ENCODE results near the gene IFT27. TPM values are rescaled to one million over a fixed set of nuclear protein-coding genes. Genes with fewer than 3 reads are reported as not detected.

The IFT27 gene
- total and polyA plus RNA-seq, 2 of the 4 experiments (the other 2 are of a cell fraction), result 14.5 to 26.9 TPM

DNA sequence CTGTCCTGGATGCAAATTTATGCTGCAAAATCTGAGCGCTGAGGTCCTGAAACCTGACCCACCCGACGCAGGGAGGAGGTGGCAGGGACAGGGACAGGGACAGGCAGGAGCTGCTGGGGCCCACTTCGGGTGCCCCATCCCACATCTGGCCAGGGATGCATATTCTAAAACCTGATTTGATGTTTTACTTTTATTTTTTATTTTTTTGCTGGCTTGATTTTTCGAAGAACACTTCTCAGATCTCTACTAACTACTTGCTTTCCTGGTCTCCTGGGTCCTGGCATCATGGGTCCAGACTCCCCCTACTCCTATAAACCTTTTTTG, 41.6 kb upstream of the IFT27 start:
- no CpG with 5 or more reads among the region's 5 CpGs for WGBS, 2 experiments (ENCODE audit: extremely low coverage in 2 of 2, insufficient read length in 1 of 2)
- no peak overlapping the region for H3K23ac ChIP-seq (ENCODE audit: low read depth, low read length)
- TF ChIP-seq, protein P1, sequence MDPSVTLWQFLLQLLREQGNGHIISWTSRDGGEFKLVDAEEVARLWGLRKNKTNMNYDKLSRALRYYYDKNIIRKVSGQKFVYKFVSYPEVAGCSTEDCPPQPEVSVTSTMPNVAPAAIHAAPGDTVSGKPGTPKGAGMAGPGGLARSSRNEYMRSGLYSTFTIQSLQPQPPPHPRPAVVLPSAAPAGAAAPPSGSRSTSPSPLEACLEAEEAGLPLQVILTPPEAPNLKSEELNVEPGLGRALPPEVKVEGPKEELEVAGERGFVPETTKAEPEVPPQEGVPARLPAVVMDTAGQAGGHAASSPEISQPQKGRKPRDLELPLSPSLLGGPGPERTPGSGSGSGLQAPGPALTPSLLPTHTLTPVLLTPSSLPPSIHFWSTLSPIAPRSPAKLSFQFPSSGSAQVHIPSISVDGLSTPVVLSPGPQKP (IDR thresholded peaks at IDR 0.05; ENCODE audit: borderline replicate concordance, low read depth, low read length), result no peak
- TF ChIP-seq RFX5 (IDR thresholded peaks at IDR 0.05; ENCODE audit: low read depth, low read length), result no peak
- TF ChIP-seq, protein P2, sequence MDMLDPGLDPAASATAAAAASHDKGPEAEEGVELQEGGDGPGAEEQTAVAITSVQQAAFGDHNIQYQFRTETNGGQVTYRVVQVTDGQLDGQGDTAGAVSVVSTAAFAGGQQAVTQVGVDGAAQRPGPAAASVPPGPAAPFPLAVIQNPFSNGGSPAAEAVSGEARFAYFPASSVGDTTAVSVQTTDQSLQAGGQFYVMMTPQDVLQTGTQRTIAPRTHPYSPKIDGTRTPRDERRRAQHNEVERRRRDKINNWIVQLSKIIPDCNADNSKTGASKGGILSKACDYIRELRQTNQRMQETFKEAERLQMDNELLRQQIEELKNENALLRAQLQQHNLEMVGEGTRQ (IDR thresholded peaks at IDR 0.05; ENCODE audit: low read depth, low read length), result no peak
- no peak for TF ChIP-seq MXI1 (IDR thresholded peaks at IDR 0.05; ENCODE audit: borderline replicate concordance, low read depth, low read length)
- TF ChIP-seq FOS (IDR thresholded peaks at IDR 0.05; ENCODE audit: low read depth, low read length), result no peak
- TF ChIP-seq SMC3 (IDR thresholded peaks at IDR 0.05; ENCODE audit: low read depth, low read length), result no peak
- TF ChIP-seq CEBPB (IDR thresholded peaks at IDR 0.05; ENCODE audit: low read depth, low read length), result no peak
- TF ChIP-seq MAFK (IDR thresholded peaks at IDR 0.05; ENCODE audit: low read depth, low read length), result no peak
- no peak for TF ChIP-seq RCOR1 (IDR thresholded peaks at IDR 0.05; ENCODE audit: insufficient replicate concordance, low read length)
- ATAC-seq (ENCODE audit: low read depth), result no peak
- no peak overlapping the region for H3K56ac ChIP-seq (ENCODE audit: extremely low read depth, insufficient read depth, low read length)
- H2BK5ac ChIP-seq (ENCODE audit: low read depth, low read length, poor library complexity, severe bottlenecking), result no peak overlapping the region
- H3K9me1 ChIP-seq (ENCODE audit: insufficient read depth, low read length), result no peaks in the 10 kb centered on the region
- no peak overlapping the region for H3K18ac ChIP-seq (ENCODE audit: low read depth, low read length)
- no peaks in the 10 kb centered on the region for H3K36me3 ChIP-seq (ENCODE audit: control insufficient read depth, insufficient read depth, low read length)
- H3K27me3 ChIP-seq (ENCODE audit: control insufficient read depth, insufficient read depth, low read length), result peaks cover 85% of the 10 kb centered on the region
- no peak overlapping the region for H3K4me2 ChIP-seq (ENCODE audit: low read depth, low read length)
- no peak overlapping the region for H4K8ac ChIP-seq (ENCODE audit: low read depth in 2 of 2, low read length in 2 of 2)
- intact Hi-C loops (cut with micrococcal nuclease) (no loop called here), in situ Hi-C loops (cut with MboI; ENCODE audit: low sequenced_read_pairs) (no loop called here), dilution Hi-C loops (cut with HindIII; ENCODE audit: low sequenced_read_pairs, unreplicated experiment) (no loop called here)
- H2AFZ ChIP-seq (replicated peaks; ENCODE audit: low read length, poor library complexity), result no peak overlapping the region
- H3K79me1 ChIP-seq (ENCODE audit: low read depth in 1 of 2, low read length in 2 of 2), result no peaks in the 10 kb centered on the region
- no peak overlapping the region for H3K14ac ChIP-seq (replicated peaks; ENCODE audit: low read depth, low read length)
- DNase-seq, result no peak
- H2AK5ac ChIP-seq (ENCODE audit: low read depth, low read length), result no peak overlapping the region
- H2AK9ac ChIP-seq (replicated peaks; ENCODE audit: low read depth, low read length, poor library complexity), result no peak overlapping the region
- H3K27ac ChIP-seq (ENCODE audit: insufficient read depth, low read length), result no peak overlapping the region
- no peak overlapping the region for H2BK120ac ChIP-seq (ENCODE audit: low read depth, low read length)
- no peak overlapping the region for H3K9ac ChIP-seq (ENCODE audit: low read depth, low read length)
- no peak overlapping the region for H3K4ac ChIP-seq (ENCODE audit: low read depth, low read length)
- no peak overlapping the region for H4K91ac ChIP-seq (ENCODE audit: insufficient read depth, low read depth, low read length)
- no peak overlapping the region for H3K4me3 ChIP-seq (ENCODE audit: insufficient read depth, low read depth, low read length)
- H3K4me1 ChIP-seq (ENCODE audit: control insufficient read depth, insufficient read depth, low read length), result no peaks in the 10 kb centered on the region
- BruUV-seq (replicated peaks), result no TSS peak
- CTCF ChIA-PET, result no interaction called here
- POLR2A ChIA-PET (ENCODE audit: unreplicated experiment), result no interaction called here
- no peaks in the 10 kb centered on the region for H3K9me3 ChIP-seq (ENCODE audit: control insufficient read depth, insufficient read depth, low read length)
- H2BK15ac ChIP-seq (ENCODE audit: low read depth, low read length), result no peak overlapping the region
- H4K20me1 ChIP-seq (ENCODE audit: insufficient read depth, low read length), result no peaks in the 10 kb centered on the region
- no peak overlapping the region for H2BK20ac ChIP-seq (ENCODE audit: low read depth, low read length)
- H4K5ac ChIP-seq (ENCODE audit: low read depth, low read length), result no peak overlapping the region

Measured in IMR-90 (cell line).